ENCODE results near the gene CYTH3. TPM values are rescaled to one million over a fixed set of nuclear protein-coding genes. Genes with fewer than 3 reads are reported as not detected.

Gene CYTH3
- total and polyA plus RNA-seq, 2 of the 13 experiments (the other 11 are each of a cell fraction or from before 2014, with no cell fraction given) = 3.1 to 3.8 TPM

DNA sequence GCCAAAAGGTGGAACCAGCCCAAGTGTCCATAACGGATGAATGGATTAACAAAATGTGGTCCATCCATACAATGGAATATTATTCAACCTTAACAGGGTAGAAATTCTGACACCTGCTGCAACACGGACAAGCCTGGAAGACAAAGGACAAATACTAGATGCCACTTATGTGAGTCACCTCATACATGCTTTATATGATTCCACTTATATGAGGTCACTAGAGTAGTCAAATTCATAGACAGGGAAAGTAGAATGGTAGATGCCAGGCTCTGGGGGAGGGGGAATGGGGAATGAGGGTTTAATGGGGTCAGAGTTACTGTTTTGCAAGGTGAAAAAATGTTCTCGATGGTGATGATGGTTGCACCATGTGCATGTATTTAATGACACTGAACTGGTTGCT lies 34.0 kb upstream of the CYTH3 start:
- peaks cover 34% of the 10 kb centered on the region for H3K4me1 ChIP-seq (ENCODE audit: insufficient read depth, low read length)
- no peaks in the 10 kb centered on the region for H4K20me1 ChIP-seq (ENCODE audit: insufficient read depth, low read length)
- no peak for FAIRE-seq
- no TSS peak for BruUV-seq (replicated peaks)
- no peak overlapping the region for H2AFZ ChIP-seq (ENCODE audit: low read length)
- no peak overlapping the region for H3K27ac ChIP-seq (ENCODE audit: extremely low read length, insufficient read depth, low read length)
- H3K9me3 ChIP-seq (ENCODE audit: low read length) = no peaks in the 10 kb centered on the region
- no peaks in the 10 kb centered on the region for H3K79me2 ChIP-seq (ENCODE audit: insufficient read depth, low read length)
- H3K27me3 ChIP-seq (ENCODE audit: control insufficient read depth in 1 of 2, insufficient read depth in 2 of 2, low read length in 2 of 2) = peaks cover 0 to 10% of the 10 kb centered on the region in 2 experiments; a peak in 1 of 5 replicates
- TF ChIP-seq ZNF343 (CRISPR knock-in tag; IDR thresholded peaks at IDR 0.05) (no peak), CREB1 (IDR thresholded peaks at IDR 0.05) (0 out of 2 replicates have a peak, but pooled peaks have one; percentile 2), CREB1 (CRISPR knock-in tag; IDR thresholded peaks at IDR 0.05) (no peak), FOSL2 (CRISPR knock-in tag; IDR thresholded peaks at IDR 0.05) (peak; percentile 64)
- ATAC-seq = no peak; the same call in 2 of the 3 replicates
- H3K4me3 ChIP-seq (replicated peaks in 1 of 3; ENCODE audit: insufficient read depth in 1 of 3, low read depth in 2 of 3, low read length in 3 of 3) = no peak overlapping the region
- DNase-seq (ENCODE audit: low spot score) = peak; percentile 72
- in situ Hi-C loops (cut with HindIII; ENCODE audit: extremely low pct_ligation_motif_present, low pct_unique_long_range_greater_than_20kb) (no loop called here), intact Hi-C loops (cut with micrococcal nuclease; ENCODE audit: unreplicated experiment) (no loop called here)
- 7% methylated on average over 3 of the region's 3 CpGs for WGBS (ENCODE audit: low lambda C conversion rate)
- CTCF ChIA-PET (ENCODE audit: low intra/inter-chr PET ratio, low total read pairs) = no interaction called here
- H3K36me3 ChIP-seq (replicated peaks in 1 of 2; ENCODE audit: control insufficient read depth in 1 of 2, insufficient read depth in 2 of 2, low read length in 2 of 2) = no peaks in the 10 kb centered on the region
- POLR2A ChIA-PET = no interaction called here
- no peak overlapping the region for H3K9ac ChIP-seq (ENCODE audit: insufficient read depth, low read depth, low read length)
- no peak overlapping the region for H3K4me2 ChIP-seq (ENCODE audit: low read depth, low read length)

DNA sequence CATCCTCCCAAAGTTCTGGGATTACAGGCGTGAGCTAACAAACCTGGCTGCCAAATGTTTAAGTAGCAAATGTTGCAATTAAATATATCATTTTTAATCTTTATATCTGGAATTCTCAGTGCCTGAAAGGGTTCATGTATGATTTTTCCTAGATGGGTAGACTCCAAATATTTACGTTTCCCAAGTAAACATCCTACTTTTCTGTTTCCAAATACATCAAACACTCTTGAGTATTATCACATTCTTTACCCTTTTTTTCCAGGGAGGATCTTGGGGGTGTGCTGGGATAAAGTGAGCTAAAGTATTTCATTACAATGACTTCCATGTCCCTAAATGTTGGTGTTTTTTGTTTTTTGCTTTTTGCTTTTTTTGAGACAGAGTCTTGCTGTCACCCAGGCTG lies 32.9 kb upstream of the CYTH3 start:
- WGBS (ENCODE audit: low lambda C conversion rate) = 0% methylated on average over 2 of the region's 2 CpGs
- intact Hi-C loops (cut with micrococcal nuclease; ENCODE audit: unreplicated experiment) (no loop called here), in situ Hi-C loops (cut with HindIII; ENCODE audit: extremely low pct_ligation_motif_present, low pct_unique_long_range_greater_than_20kb) (no loop called here)
- Histone ChIP-seq H3K4me1 (ENCODE audit: insufficient read depth, low read length) (peaks cover 34% of the 10 kb centered on the region), H3K27ac (ENCODE audit: extremely low read length, insufficient read depth, low read length) (no peak overlapping the region), H3K4me2 (ENCODE audit: low read depth, low read length) (no peak overlapping the region), H3K27me3 (ENCODE audit: control insufficient read depth in 1 of 2, insufficient read depth in 2 of 2, low read length in 2 of 2) (peaks cover 0 to 10% of the 10 kb centered on the region in 2 experiments; a peak in 1 of 5 replicates), H3K36me3 (replicated peaks in 1 of 2; ENCODE audit: control insufficient read depth in 1 of 2, insufficient read depth in 2 of 2, low read length in 2 of 2) (no peaks in the 10 kb centered on the region), H3K9me3 (ENCODE audit: low read length) (no peaks in the 10 kb centered on the region), H3K4me3 (replicated peaks in 1 of 3; ENCODE audit: insufficient read depth in 1 of 3, low read depth in 2 of 3, low read length in 3 of 3) (no peak overlapping the region), H2AFZ (ENCODE audit: low read length) (no peak overlapping the region), H3K9ac (ENCODE audit: insufficient read depth, low read depth, low read length) (no peak overlapping the region), H4K20me1 (ENCODE audit: insufficient read depth, low read length) (no peaks in the 10 kb centered on the region), H3K79me2 (ENCODE audit: insufficient read depth, low read length) (no peaks in the 10 kb centered on the region)
- no peak for ATAC-seq
- peak; percentile 60 for DNase-seq (ENCODE audit: low spot score)
- FAIRE-seq = no peak
- no TSS peak for BruUV-seq (replicated peaks)
- ChIA-PET CTCF (ENCODE audit: low intra/inter-chr PET ratio, low total read pairs) (no interaction called here), POLR2A (no interaction called here)
- peak; percentile 55; the same call in 1 of the 2 replicates for TF ChIP-seq GATAD2A (CRISPR knock-in tag; IDR thresholded peaks at IDR 0.05)
- TF ChIP-seq RXRB (CRISPR knock-in tag; IDR thresholded peaks at IDR 0.05; ENCODE audit: borderline replicate concordance) = 0 out of 2 replicates have a peak, but pooled peaks have one; percentile 27
- peak; percentile 77 for TF ChIP-seq ARID5B (CRISPR knock-in tag; IDR thresholded peaks at IDR 0.05)
- peak; percentile 23; the same call in 1 of the 2 replicates for TF ChIP-seq TCF7 (IDR thresholded peaks at IDR 0.05; ENCODE audit: low read depth)
- no peak for TF ChIP-seq SNAPC2 (CRISPR knock-in tag; IDR thresholded peaks at IDR 0.05)
- TF ChIP-seq FOXK1 (CRISPR knock-in tag; IDR thresholded peaks at IDR 0.05; ENCODE audit: borderline replicate concordance, low read depth) = peak; percentile 35; the same call in 1 of the 2 replicates
- TF ChIP-seq MLLT10 (CRISPR knock-in tag; IDR thresholded peaks at IDR 0.05) = no peak
- TF ChIP-seq GTF2F1 (IDR thresholded peaks at IDR 0.05; ENCODE audit: low read length) = no peak
- TF ChIP-seq FOXA1 (IDR thresholded peaks at IDR 0.05) = no peak
- TF ChIP-seq FOXA1 (CRISPR knock-in tag; IDR thresholded peaks at IDR 0.05) = peak; percentile 62; the same call in 1 of the 2 replicates
- peak; percentile 99 for TF ChIP-seq BCL6 (CRISPR knock-in tag; IDR thresholded peaks at IDR 0.05)
- TF ChIP-seq EP300 (IDR thresholded peaks at IDR 0.05; ENCODE audit: low read depth in 2 of 2, low read length in 2 of 2) = peak in 1 of 2 experiments; percentile 38; a peak in 2 of 4 replicates
- TF ChIP-seq EP300 (CRISPR knock-in tag; IDR thresholded peaks at IDR 0.05; ENCODE audit: borderline replicate concordance) = no peak
